ENCODE results near the gene PTPN23. TPM values are rescaled to one million over a fixed set of nuclear protein-coding genes. Genes with fewer than 3 reads are reported as not detected.

Gene PTPN23
- total RNA-seq, 1 experiment from 2014 or later: 15.1 TPM

DNA sequence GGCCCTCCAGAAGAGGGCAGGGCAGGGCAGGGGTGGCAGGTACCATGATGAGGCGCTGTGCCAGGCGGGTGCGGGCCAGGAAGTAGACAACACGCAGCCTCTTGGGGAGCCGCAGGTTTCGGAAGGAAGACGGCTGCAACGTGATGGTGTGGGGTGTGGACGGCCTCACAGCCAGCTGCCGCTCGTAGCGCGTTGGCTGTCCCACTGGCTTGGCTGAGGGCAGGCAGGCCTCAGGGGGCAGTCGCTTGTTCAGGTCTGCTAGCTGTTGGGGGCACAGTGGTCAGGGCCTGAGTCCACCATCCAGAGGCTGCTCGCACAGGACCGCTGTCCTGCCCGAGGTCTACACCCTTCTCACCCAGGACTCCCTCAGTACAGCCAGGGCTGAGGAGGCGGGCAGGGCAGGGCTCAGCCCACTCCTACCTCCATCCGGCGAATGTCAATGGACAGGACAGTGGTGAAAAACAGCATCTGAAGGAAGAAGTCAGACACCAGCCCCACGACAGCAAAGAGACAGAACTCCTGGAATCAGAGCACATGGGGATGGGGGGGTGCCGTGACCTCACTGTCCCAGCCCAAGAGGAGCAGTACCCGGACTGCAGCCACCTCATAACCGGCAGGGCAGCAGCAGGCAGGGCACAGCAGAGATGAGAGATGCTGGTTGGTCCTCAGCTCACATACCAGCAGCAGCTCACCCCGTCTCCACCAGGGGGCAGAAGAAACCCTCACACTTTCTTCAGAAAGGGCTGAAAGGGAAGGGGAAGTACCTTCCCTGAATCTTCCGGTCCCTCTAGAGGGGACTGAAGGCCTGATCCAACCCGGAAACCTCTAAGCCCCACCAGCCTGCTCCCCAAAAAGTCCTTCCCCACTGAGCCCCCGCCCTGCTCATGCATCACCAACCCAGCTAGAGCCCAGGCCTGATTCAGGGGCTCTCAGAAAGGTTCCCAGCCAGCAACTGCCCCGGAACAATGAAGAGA lies 40.0 kb downstream of the PTPN23 start:
- DNase-seq (ENCODE audit: low spot score): peak; percentile 85

DNA sequence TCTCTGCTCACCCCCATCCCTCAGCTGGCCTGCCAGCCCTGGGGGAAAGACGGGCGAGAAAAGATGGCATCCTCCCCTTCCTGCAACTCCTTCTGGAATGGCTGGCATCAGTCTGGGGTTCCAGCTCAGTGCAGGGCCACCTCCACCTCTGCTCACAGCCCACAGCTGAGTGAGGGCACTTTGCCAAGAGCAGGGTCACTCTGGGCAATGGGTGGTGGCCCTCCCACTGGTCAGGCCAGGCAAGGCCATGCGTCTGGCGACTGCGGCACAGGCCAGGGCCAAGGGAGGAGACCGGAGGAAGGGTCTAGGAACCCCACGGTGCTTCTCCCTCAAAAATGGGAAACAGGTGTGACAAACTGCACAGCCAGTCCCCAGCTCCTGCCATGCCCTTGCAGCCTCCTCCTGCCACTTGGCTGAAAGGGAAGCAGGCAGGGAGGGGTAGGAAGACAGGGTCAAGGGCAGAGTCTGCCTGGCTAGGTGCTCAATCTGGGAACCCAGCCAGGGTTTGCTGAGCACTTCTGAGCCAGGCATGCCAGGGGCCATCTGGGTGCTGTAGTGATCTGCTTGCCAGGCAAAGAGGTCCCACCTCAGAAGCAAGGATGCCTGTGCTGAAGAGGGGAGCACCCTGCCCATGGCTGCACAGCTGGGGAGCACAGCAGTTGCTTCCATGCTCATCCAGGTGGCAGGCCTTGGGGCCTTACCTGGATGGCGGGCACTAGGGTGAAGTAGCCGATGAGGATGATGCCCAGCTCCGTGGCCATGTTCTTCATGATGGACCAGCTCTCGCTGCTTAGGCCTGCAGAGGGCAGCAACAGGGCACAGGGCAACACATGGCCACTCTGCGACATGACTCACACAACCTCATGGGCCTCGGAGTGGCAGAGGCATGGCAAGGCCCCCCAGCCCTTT lies 41.2 kb downstream of the PTPN23 start:
- no peak for DNase-seq (ENCODE audit: low spot score)

GRCh38 chr3:47422743-47423142 lies 41.9 kb downstream of the PTPN23 start:
- no peak for DNase-seq (ENCODE audit: low spot score)

GRCh38 chr3:47423548-47424145 lies 42.8 kb downstream of the PTPN23 start:
- DNase-seq (ENCODE audit: low spot score): no peak

- DNase-seq (ENCODE audit: low spot score): no peak
Measured at GRCh38 chr3:47424434-47425382, 43.9 kb downstream of the PTPN23 start.

- no peak for DNase-seq (ENCODE audit: low spot score)
Measured at GRCh38 chr3:47425383-47425778, 44.6 kb downstream of the PTPN23 start.

GRCh38 chr3:47425959-47426358 lies 45.1 kb downstream of the PTPN23 start:
- DNase-seq (ENCODE audit: low spot score): no peak

DNA sequence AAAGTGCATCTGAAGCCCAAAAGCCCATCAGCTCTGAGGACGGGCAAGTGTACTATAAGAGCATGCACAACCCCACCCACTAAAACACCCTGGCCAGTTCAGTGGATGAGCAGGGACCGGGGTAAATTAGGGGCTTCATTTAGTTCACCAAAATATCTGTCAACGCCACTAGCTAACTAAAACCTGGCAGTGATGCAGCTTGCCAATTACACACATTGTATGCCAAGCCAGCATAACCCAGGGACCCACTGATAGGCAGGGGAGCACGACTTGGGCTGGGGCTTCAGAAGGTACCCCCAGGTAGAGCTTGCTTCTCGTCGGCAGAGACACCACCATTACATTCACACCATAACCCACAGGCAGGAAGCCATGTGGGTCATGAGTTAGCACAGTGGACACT lies 47.0 kb downstream of the PTPN23 start:
- DNase-seq (ENCODE audit: low spot score): no peak

DNA sequence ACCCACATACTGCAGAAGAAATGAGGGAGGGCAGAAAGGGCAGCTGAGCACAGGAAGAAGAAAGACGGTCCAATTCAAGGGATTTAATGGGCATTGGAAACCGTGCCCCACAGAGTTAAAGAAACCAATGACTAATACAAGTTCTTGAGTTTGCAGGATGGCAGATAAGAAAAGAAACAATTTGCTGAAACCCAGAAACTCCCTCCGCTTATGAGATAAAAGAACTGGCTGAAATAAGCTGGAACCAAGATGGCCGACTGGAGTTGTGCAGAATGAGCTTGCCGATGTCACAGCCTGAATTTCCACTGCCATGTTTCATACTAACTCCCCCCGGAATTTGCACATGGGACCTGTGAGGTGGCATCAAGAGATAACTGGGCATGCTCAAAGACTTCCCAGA lies 47.8 kb downstream of the PTPN23 start:
- no peak for DNase-seq (ENCODE audit: low spot score)

GRCh38 chr3:47429476-47430270 lies 48.9 kb downstream of the PTPN23 start:
- DNase-seq (ENCODE audit: low spot score): no peak

GRCh38 chr3:47430606-47431005 lies 49.8 kb downstream of the PTPN23 start:
- no peak for DNase-seq (ENCODE audit: low spot score)

- no peak for DNase-seq (ENCODE audit: low spot score)
Measured at GRCh38 chr3:47431225-47431624, 50.4 kb downstream of the PTPN23 start.

DNA sequence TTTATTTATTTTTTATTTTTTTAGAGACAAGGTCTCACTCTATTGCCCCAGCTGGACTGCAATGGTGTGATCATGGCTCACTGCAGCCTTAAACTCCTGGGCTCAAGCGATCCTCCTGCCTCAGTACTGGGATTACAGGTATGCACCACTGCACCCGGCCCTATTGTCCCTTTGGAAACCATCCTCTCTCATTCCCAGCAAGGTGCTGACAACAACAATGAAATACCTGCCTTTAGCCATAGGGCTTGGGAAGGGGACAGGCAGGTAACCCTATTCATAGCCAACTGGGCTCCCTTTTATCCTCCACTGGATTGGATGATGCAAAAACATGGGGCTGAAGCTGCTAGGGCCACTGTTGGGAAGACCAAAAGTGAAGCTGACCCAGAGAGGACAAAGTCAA lies 51.9 kb downstream of the PTPN23 start:
- no peak for DNase-seq (ENCODE audit: low spot score)

GRCh38 chr3:47433796-47434195 lies 53.0 kb downstream of the PTPN23 start:
- DNase-seq (ENCODE audit: low spot score): no peak

- DNase-seq (ENCODE audit: low spot score): no peak
Measured at GRCh38 chr3:47434849-47435248, 54.0 kb downstream of the PTPN23 start.

DNA sequence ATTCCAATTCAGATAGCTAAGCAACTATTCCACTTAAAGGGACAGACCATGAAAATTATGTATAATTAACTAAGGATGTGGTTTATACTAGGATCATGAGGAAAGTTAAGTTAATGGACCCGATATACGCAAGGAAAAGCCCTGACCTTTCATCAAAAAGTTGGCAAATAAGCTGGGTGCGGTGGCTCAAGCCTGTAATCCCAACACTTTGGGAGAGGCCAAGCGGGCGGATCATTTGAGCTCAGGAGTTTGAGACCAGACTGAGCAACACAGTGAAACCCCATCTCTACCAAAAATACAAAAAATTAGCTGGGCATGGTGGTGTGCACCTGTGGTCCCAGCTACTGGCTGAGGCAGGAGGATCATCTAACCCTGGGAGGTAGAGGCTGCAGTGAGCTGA lies 55.4 kb downstream of the PTPN23 start:
- no peak for DNase-seq (ENCODE audit: low spot score)

GRCh38 chr3:47440131-47440530 lies 59.3 kb downstream of the PTPN23 start:
- no peak for DNase-seq (ENCODE audit: low spot score)

- no peak for DNase-seq (ENCODE audit: low spot score)
Measured at GRCh38 chr3:47441796-47442551, 61.2 kb downstream of the PTPN23 start.

DNA sequence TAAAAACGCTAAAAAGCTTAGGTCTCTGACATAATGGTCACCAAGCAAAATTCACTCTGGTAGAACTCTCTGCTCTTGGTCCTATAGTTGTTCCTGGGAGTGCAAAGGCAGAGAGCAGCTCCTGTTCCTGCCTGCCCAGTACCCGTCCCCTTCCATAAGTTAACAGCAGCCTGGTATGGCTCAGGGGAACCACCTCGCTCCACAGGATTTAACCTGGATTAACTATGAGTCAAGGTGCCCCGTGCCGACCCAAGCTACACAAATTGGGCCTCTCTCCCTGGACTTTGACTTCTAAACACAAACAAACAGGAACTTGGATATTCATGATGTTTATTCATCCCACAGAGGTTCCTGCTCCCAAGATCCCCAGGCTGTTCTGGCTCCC lies 62.8 kb downstream of the PTPN23 start:
- no peak for DNase-seq (ENCODE audit: low spot score)

Measured in A172 (cell line).